GM23338 (cell line): ENCODE results near the gene AHDC1.

ENCODE experiments used
- CREB1 ChIP-seq: fragments of 250-450 bp; sonication (Bioruptor Pico); IDR thresholded peaks from 2 replicates; pipeline ENCODE4 v1.5.0; 2020; ENCODE audit warnings: low read depth, mild to moderate bottlenecking, moderate library complexity
- CTCF ChIP-seq, 2 experiments: fragments of 200-600 bp in 1 of 2; sonication (generic) in 1 of 2; conservative IDR thresholded peaks; 2 replicates each; pipeline versions ENCODE4 v1.5.1 to v1.6.1; 2016 to 2017; ENCODE audit warnings: antibody characterized with exemption in 2 of 2, low read depth in 2 of 2, mild to moderate bottlenecking in 2 of 2, moderate library complexity in 1 of 2
- EZH2 ChIP-seq: fragments of 200-600 bp; sonication (generic); IDR thresholded peaks from one replicate; pipeline ENCODE4 v1.8.0; 2017; ENCODE audit warnings: antibody characterized with exemption, mild to moderate bottlenecking, low read depth; ENCODE audit not compliant: unreplicated experiment
- EZH2phosphoT487 ChIP-seq: fragments of 200-600 bp; sonication (generic); IDR thresholded peaks from one replicate; pipeline ENCODE4 v1.8.1; 2018; ENCODE audit warnings: antibody characterized with exemption; ENCODE audit not compliant: unreplicated experiment
- JUNB ChIP-seq: IDR thresholded peaks from one replicate; pipeline ENCODE4 v1.6.1; 2016; ENCODE audit warnings: antibody characterized with exemption; ENCODE audit not compliant: unreplicated experiment
- NANOG ChIP-seq: IDR thresholded peaks from 2 replicates; pipeline ENCODE4 v1.6.1; 2016; ENCODE audit warnings: antibody characterized with exemption, borderline replicate concordance
- POLR2AphosphoS5 ChIP-seq: IDR thresholded peaks from 2 replicates; pipeline ENCODE4 v1.6.1; 2016; ENCODE audit warnings: antibody characterized with exemption, low read depth
- STAT1 ChIP-seq: IDR thresholded peaks from one replicate; pipeline ENCODE4 v1.6.1; 2016; ENCODE audit warnings: antibody characterized with exemption; ENCODE audit not compliant: unreplicated experiment
- TF ChIP-seq, protein P1 (sequence below): IDR thresholded peaks from one replicate; pipeline ENCODE4 v1.6.1; 2018; ENCODE audit warnings: antibody characterized with exemption; ENCODE audit not compliant: unreplicated experiment

DNA sequence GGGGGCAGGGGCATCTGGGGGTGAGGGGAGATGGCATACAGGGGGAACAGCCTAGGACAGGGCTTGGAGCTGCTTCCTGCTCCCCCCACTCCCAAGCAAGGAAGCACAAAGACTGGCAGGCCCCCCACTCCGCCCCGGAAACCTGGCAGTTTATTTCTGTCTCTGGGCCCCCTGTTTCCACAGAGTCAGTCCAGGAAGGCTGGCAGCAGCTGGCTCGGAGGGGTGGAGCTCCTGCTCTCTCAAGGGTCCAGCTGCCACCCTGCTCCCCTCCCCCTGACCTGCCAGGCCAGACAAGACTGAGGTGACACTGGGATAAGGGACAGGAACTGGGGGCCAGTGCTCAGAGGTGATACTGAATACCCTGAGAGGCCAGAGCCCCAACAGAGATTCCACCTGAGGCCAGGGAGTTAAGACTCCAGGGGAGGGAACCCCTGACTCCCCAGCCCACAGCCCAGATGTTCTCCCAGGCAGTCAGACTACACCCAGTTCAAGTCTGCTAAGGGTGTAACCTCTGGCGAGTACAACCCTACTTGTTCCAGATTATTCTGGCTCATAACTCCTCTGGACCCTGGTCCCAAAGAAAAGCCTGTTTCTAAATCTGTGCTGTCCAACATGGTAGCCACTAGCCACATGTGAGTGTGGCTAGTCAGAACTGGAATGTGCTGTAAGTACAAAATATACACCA, 26.3 kb downstream of the AHDC1 start:
- TF ChIP-seq CTCF (conservative IDR thresholded peaks at IDR 0.05; ENCODE audit: low read depth in 2 of 2) (no peak), EZH2phosphoT487 (no peak), EZH2 (no peak), POLR2AphosphoS5 (no peak), NANOG (no peak), CREB1 (CRISPR knock-in tag) (no peak), JUNB (no peak), STAT1 (no peak)
- TF ChIP-seq, protein P1, sequence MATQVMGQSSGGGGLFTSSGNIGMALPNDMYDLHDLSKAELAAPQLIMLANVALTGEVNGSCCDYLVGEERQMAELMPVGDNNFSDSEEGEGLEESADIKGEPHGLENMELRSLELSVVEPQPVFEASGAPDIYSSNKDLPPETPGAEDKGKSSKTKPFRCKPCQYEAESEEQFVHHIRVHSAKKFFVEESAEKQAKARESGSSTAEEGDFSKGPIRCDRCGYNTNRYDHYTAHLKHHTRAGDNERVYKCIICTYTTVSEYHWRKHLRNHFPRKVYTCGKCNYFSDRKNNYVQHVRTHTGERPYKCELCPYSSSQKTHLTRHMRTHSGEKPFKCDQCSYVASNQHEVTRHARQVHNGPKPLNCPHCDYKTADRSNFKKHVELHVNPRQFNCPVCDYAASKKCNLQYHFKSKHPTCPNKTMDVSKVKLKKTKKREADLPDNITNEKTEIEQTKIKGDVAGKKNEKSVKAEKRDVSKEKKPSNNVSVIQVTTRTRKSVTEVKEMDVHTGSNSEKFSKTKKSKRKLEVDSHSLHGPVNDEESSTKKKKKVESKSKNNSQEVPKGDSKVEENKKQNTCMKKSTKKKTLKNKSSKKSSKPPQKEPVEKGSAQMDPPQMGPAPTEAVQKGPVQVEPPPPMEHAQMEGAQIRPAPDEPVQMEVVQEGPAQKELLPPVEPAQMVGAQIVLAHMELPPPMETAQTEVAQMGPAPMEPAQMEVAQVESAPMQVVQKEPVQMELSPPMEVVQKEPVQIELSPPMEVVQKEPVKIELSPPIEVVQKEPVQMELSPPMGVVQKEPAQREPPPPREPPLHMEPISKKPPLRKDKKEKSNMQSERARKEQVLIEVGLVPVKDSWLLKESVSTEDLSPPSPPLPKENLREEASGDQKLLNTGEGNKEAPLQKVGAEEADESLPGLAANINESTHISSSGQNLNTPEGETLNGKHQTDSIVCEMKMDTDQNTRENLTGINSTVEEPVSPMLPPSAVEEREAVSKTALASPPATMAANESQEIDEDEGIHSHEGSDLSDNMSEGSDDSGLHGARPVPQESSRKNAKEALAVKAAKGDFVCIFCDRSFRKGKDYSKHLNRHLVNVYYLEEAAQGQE = no peak
